Measurements from ENCODE around the gene PPFIA2.

DNA sequence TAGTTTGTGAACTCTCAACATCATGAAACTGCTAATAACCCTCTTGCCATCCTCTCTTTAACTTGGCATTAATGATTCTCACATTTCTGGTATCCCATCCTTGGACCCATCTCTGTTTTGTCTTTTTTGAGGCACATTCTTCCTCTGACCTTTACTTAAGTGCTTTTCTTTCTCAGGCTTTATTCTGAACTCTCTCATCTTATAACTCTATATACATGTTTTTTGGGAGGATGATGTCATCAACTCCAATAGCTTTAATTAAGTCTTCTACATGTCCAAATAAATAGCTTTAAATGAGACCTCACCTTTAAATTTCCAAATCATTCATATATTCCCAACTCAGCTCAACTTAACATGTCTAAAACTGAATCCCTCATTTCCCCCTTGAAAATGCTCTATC lies 88.4 kb downstream of the PPFIA2 start:
- TF ChIP-seq, protein P1, sequence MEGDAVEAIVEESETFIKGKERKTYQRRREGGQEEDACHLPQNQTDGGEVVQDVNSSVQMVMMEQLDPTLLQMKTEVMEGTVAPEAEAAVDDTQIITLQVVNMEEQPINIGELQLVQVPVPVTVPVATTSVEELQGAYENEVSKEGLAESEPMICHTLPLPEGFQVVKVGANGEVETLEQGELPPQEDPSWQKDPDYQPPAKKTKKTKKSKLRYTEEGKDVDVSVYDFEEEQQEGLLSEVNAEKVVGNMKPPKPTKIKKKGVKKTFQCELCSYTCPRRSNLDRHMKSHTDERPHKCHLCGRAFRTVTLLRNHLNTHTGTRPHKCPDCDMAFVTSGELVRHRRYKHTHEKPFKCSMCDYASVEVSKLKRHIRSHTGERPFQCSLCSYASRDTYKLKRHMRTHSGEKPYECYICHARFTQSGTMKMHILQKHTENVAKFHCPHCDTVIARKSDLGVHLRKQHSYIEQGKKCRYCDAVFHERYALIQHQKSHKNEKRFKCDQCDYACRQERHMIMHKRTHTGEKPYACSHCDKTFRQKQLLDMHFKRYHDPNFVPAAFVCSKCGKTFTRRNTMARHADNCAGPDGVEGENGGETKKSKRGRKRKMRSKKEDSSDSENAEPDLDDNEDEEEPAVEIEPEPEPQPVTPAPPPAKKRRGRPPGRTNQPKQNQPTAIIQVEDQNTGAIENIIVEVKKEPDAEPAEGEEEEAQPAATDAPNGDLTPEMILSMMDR (conservative IDR thresholded peaks at IDR 0.05), result no peak
- no peak for TF ChIP-seq EZH2 (IDR thresholded peaks at IDR 0.05; ENCODE audit: low read depth)

Measured in PC-9 (cell line).